GM19351 (cell line): ENCODE data around the gene SNX25.
A peak's percentile ranks its signal among the peaks of the same experiment; 100 is the strongest.
"Not testable (repeated sequence)": the region's sequence is repeated elsewhere in the genome, so short reads cannot be mapped to it uniquely, and the experiment has no call there.

Experiments
- ATAC-seq: cut with Tn5 transposase; IDR thresholded peaks from one replicate; pipeline ENCODE4 v1.9.1; 2021; ENCODE audit warnings: mild to moderate bottlenecking, moderate library complexity; ENCODE audit not compliant: unreplicated experiment

SNX25 gene

DNA sequence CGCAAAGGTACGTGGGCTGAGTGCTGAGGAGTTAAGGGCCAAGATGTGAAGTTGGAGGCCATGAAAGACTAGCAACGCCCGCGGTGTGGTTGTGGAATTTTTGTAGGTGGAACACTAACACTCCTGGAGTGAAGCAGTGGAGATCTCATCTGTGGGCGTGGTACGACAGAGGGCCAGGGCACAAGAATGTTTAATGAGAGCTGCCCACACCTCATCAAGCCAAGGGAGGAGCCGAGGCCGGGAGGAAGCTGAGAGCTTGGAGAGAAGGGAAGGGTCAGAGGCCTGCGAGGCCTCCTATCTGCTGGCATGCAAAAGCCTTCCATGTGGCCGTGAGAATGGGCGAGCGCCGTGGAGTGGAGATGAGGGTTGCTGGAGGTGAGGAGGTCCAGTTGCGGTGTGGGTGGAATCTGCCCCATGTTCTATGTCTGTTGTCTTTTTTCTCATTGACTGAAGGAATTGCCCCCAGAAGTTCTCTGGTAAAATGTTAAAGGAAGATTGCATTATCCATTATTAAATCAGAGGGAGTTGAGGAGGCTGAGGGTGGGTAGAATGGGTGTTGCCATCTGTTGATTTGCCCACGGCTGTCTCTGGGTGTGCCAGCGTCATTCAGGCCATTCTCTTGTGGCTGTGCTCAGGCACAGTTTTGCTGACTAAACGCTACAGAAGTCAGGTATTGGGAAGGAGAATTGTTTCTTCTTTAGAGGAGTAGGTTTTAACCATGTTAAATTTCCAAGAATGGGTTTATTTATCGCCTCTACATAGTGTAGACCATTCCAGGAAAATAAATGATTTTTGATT is 19.8 kb downstream of the SNX25 start:
- no peak for ATAC-seq

DNA sequence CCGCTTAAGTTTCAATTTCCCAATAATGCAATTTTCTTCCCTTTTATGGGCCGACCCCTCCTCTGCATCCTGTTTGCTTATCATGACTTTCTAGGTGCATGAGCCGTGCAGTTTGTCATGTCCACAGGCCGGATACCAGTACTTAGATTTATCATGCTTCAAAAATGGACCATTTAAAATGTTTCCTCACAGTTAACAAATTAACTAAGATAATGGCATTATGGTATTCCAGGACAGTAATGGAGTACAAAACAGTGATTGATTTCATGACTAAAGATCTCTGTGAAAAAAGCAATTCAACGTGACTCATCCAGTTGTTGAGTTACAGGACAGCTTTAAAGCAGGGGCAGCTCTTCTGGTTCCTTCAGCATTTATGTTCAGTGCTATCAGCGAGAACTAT is 23.0 kb downstream of the SNX25 start:
- ATAC-seq, result no peak

- ATAC-seq, result no peak
Measured at GRCh38 chr4:185235119-185235842, 25.9 kb downstream of the SNX25 start.

- no peak for ATAC-seq
Measured at GRCh38 chr4:185235843-185236503, 26.6 kb downstream of the SNX25 start.

GRCh38 chr4:185237175-185237574 is 27.8 kb downstream of the SNX25 start:
- ATAC-seq, result no peak

DNA sequence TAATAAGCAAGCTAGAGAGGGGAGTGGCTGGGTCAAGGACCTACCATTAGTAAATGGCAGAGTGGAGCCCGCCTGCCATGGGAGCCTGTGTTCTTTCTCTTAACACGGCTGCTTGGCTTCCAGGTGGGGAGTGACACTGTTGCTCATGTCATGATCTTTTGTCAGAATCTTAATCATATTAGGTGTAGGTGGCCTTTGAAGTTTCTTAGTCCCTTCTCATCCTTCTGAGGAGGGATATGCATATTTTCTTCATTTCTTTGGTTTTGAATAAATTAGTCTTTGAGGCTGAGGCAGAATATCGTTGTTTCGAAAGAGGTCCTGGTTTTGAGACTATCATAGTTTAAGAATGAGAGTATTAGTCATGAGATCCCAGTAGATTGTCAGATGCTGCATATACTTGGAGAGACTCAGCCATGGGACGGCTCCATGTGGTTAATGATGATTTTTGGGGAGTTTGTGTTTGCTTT is 28.9 kb downstream of the SNX25 start:
- ATAC-seq, result no peak

- no peak for ATAC-seq
Measured at GRCh38 chr4:185238750-185239149, 29.4 kb downstream of the SNX25 start.

DNA sequence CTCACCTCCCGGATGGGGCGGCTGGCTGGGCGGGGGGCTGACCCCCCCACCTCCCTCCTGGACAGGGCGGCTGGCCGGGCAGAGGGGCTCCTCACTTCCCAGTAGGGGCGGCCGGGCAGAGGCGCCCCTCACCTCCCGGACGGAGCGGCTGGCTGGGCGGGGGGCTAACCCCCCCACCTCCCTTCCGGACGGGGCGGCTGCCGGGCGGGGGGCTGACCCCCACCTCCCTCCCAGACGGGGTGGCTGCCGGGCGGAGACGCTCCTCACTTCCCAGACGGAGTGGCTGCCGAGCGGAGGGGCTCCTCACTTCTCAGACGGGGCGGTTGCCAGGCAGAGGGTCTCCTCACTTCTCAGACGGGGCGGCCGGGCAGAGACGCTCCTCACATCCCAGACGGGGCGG is 31.1 kb downstream of the SNX25 start:
- ATAC-seq, result not testable (repeated sequence)

DNA sequence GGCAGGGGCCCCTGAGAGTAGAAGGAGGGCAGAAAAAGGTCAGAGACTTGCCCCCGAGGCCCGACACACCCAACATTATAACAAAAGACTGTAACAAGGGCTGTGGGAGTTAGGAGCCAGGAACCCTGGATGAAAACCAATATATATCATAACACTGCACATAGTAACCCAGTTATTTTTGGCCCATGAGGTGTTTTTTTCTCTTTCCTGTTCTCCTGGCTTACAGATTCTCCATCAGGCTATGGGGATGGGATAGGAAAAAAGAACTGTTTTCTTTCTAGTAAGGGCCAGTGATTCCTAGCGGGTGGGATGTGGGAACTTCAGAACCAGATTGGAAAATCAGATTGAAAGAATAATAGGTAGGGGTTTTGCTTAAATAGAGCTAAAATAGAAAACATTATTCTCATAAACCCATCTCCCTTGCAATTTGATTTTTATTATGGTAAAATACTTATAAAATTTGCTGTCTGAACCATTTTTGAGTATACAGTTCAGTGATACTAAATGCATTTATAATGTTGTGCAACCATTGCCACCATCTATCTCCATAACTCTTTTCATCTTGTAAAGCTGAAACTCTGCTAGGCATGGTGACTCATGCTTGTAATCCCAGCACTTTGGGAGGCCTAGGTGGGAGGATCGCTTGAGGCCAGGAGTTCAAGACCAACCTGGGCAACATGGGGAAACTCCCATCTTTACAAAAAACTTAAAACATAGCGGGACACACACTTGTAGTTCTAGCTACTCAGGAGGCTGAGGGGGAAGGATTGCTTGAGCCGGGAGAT is 33.5 kb downstream of the SNX25 start:
- ATAC-seq, result no peak

DNA sequence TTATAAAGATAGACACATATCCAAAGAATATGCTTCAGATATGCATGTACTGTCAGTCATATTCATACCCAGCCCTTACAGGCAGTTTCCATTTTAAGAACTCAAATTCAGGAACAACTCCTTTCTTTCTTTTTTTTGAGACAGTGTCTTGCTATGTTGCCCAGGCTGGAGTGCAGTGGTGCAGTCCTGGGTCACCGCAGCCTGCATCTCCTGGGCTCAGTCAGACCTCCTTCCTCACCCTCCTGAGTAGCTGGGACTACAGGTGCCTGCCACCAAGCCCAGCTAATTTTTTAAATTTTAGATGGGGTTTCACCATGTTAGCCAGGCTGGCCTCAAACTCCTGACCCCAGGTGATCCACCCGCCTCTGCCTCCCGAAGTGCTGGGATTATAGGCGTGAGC is 34.5 kb downstream of the SNX25 start:
- ATAC-seq, result no peak

DNA sequence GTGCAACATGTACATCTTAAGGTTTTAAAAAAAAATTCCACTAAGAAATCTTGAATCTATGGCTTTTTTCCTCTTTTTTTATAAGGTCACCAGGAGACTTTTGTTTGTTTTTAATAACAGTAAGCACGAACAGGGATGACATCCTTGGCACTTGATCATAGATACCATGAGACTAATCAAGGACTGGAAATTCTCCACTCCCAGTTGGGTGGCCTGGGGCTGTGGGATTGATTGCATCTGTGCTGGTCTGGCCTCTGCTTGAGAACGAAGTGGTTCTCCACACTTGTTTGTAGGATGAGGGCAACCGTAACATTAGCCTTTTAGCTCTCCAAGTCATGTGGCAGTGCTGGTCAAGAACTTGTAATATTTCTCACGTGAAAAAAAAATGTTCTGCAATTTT is 35.4 kb downstream of the SNX25 start:
- no peak for ATAC-seq

DNA sequence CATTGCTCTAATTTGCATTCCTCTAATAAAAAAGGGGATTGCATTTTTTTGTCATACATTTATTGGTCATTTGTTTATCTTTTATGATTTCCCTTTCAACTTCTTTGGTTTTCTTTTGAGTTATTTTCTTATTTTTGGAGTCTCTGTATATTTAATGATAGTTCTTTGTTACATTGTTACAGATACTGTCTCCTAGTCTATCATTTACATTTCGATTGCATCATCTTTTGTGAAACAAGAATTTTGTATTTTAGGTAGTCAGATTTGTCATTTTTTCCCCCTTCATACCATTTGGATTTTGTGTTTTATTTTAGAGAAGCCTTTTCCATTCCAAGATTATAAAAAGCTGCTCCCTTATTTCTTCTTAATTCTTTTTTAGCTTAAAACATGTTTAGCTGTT is 37.1 kb downstream of the SNX25 start:
- no peak for ATAC-seq

- ATAC-seq, result no peak
Measured at GRCh38 chr4:185247151-185247550, 37.8 kb downstream of the SNX25 start.

DNA sequence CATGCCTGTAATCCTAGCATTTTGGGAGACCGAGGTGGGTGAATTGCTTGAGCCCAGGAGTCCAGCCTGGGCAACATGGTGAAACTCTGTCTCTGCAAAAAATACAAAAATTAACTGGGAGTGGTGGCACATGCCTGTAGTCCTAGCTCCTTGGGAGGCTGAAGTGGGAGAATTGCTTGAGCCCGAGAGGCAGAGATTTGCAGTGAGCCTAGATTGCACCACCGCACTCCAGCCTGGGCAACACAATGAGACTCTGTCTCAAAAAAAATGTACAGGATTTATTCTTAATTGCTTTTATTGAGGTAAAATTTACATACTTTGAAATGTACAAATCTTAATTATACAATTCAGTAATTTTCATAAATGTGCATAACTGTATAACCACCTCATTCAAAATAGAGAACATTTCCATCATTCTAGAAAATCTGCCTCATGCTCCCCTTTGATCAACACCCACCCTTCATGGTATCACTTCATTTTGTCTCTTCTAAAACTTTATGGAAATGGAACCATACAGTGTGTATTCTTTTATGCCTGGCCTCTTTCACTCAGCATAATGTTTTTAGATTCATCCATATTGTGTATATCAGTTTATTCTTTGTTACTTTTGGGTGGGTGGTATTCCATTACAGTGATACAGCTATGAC is 39.1 kb downstream of the SNX25 start:
- no peak for ATAC-seq

- no peak for ATAC-seq
Measured at GRCh38 chr4:185249105-185249504, 39.7 kb downstream of the SNX25 start.

DNA sequence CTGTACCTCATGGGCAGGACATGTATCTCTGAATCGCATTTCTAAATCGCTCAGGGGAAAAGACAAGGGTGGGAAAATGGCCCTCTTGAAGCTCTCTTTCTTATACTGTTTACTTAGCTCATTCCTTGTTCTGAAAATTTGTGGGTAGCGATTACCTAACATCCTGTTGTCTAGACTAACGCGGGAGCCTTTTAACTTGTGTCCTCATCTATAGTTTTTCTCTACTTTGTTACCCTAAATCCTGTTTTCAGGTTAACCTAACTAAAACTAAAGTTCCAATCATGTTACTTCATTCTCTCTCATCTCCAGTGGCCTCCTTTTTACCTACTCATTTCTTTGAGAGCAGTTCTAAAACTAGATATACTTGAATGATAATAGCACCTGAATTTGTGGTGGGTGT is 45.0 kb downstream of the SNX25 start:
- ATAC-seq, result no peak

DNA sequence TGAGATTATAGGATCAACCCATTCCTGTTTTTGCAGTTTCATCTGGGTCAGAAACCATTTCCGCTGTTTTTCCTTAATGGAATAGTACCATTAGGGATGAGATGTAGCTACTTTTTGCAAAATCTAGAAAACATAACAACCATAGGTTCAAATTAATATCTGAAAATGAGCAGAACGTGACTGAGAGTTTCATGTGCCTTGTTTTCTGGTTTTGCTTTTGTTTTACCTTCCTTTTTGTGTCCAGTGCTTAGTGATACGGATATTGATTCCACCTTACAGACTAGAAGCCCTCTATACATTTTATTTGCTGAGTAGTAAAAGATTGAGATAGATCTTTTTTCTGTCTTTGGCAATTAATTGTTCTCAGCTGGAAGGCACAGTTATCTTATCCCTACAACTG is 46.5 kb downstream of the SNX25 start:
- ATAC-seq, result no peak

GRCh38 chr4:185256446-185256845 is 47.0 kb downstream of the SNX25 start:
- ATAC-seq, result no peak

DNA sequence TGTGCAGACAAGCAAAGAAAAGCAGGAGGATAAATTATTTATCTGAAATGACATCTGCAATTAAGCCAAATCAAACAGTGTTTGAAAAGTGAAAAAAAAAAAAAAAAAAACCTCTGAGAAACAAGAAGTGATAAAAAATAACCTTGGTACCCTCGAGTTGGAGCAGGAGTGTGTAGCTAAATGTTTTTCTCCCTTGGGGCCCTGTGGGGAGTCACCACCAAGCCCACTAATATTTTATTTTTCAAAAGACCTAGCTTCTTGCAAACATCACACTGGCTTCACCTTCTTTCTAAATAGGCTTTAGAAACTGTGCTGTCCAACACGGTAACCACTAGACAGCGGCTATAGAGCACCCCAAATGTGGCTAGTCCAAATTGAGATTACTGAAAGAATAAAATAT is 47.7 kb downstream of the SNX25 start:
- ATAC-seq, result no peak

DNA sequence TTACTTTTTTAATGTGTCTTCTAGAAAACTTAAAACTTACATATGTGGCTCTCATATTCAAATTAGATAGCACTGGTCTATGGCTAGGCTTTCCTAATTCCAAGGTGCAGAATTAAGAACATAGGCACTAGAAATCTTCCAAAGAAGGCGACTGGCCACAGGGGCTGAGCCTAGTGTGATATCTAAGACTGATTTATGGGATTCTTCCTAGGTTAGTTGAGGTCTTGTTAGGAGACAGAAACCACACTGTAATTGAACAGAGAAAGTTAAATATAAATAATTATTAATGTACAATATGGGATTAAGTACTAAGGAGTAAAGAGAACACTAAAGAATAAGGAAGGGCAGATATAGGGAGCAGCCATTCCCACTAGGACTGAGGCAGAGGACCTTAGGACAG is 48.3 kb downstream of the SNX25 start:
- ATAC-seq, result no peak

GRCh38 chr4:185258741-185259140 is 49.3 kb downstream of the SNX25 start:
- peak; percentile 43 for ATAC-seq
